ENCODE data around the gene STXBP6.

GRCh38 chr14:25042362-25043299 is 7.3 kb downstream of the STXBP6 start:
- TF ChIP-seq EZH2 (IDR thresholded peaks at IDR 0.05; ENCODE audit: low read depth, unreplicated experiment) (no peak), CTCF (conservative IDR thresholded peaks at IDR 0.05; ENCODE audit: low read depth in 2 of 2) (peak; percentile 75 to 81), EZH2phosphoT487 (IDR thresholded peaks at IDR 0.05; ENCODE audit: unreplicated experiment) (no peak), ZNF114 (CRISPR knock-in tag; IDR thresholded peaks at IDR 0.05) (no peak)
- TF ChIP-seq, protein P1, sequence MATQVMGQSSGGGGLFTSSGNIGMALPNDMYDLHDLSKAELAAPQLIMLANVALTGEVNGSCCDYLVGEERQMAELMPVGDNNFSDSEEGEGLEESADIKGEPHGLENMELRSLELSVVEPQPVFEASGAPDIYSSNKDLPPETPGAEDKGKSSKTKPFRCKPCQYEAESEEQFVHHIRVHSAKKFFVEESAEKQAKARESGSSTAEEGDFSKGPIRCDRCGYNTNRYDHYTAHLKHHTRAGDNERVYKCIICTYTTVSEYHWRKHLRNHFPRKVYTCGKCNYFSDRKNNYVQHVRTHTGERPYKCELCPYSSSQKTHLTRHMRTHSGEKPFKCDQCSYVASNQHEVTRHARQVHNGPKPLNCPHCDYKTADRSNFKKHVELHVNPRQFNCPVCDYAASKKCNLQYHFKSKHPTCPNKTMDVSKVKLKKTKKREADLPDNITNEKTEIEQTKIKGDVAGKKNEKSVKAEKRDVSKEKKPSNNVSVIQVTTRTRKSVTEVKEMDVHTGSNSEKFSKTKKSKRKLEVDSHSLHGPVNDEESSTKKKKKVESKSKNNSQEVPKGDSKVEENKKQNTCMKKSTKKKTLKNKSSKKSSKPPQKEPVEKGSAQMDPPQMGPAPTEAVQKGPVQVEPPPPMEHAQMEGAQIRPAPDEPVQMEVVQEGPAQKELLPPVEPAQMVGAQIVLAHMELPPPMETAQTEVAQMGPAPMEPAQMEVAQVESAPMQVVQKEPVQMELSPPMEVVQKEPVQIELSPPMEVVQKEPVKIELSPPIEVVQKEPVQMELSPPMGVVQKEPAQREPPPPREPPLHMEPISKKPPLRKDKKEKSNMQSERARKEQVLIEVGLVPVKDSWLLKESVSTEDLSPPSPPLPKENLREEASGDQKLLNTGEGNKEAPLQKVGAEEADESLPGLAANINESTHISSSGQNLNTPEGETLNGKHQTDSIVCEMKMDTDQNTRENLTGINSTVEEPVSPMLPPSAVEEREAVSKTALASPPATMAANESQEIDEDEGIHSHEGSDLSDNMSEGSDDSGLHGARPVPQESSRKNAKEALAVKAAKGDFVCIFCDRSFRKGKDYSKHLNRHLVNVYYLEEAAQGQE (IDR thresholded peaks at IDR 0.05; ENCODE audit: unreplicated experiment) = no peak

Measured in GM23338 (cell line).